K562 (cell line): ENCODE results near the gene GAK.

Experiments
- EGR1 ChIP-seq: fragments of 450-650 bp; conservative IDR thresholded peaks from 2 replicates; pipeline ENCODE4 v1.6.1; 2017; ENCODE audit warnings: mild to moderate bottlenecking
- ETV6 ChIP-seq, 3 experiments: fragments of 150-350 bp in 1 of 3; sonication (generic) in 1 of 3; formaldehyde crosslinking in 1 of 3; IDR thresholded peaks; 2 replicates each; pipeline versions ENCODE4 v1.6.1 to v1.8.0; 2014 to 2022; ENCODE audit warnings: borderline replicate concordance in 2 of 3, low read depth in 2 of 3, antibody characterized with exemption in 1 of 3, low read length in 1 of 3, mild to moderate bottlenecking in 1 of 3, missing genetic modification reagents in 1 of 3
- HBP1 ChIP-seq: fragments of 450-650 bp; formaldehyde crosslinking; IDR thresholded peaks from 2 replicates; pipeline ENCODE4 v1.4.0; 2022; ENCODE audit warnings: missing genetic modification characterization
- L3MBTL2 ChIP-seq: fragments of 450-650 bp; IDR thresholded peaks from 2 replicates; pipeline ENCODE4 v1.6.1; 2016; ENCODE audit warnings: mild to moderate bottlenecking, moderate library complexity
- NR2C2 ChIP-seq, 2 experiments: fragments of 200-800 bp in 1 of 2; sonication (Bioruptor generic) in 1 of 2; sonication (generic) in 1 of 2; formaldehyde crosslinking in 1 of 2; IDR thresholded peaks; 2 replicates each; pipeline versions ENCODE4 v1.6.1 to v1.8.0; 2016 to 2022; ENCODE audit warnings: mild to moderate bottlenecking in 1 of 2, missing compliant biosample characterization in 1 of 2, missing genetic modification characterization in 1 of 2, missing genetic modification reagents in 1 of 2
- POLR2AphosphoS5 ChIP-seq: IDR thresholded peaks from 2 replicates; pipeline ENCODE4 v1.6.1; 2011; ENCODE audit warnings: mild to moderate bottlenecking, low read depth, low read length, moderate library complexity; ENCODE audit not compliant: control insufficient read depth, insufficient read depth
- ZNF511 ChIP-seq: sonication (generic); formaldehyde crosslinking; IDR thresholded peaks from 2 replicates; pipeline ENCODE4 v1.8.0; 2022; ENCODE audit warnings: mild to moderate bottlenecking, missing genetic modification reagents
- TF ChIP-seq, protein P1 (sequence below), 3 experiments: IDR thresholded peaks in 2 of 3; conservative IDR thresholded peaks in 1 of 3; 2 replicates each; pipeline ENCODE4 v1.5.1; 2011 to 2012; ENCODE audit warnings: low read length in 3 of 3, mild to moderate bottlenecking in 3 of 3, control low read depth in 2 of 3, improper control_type of control experiment in 1 of 3, inconsistent platforms in 1 of 3, low read depth in 1 of 3, mixed read lengths in 1 of 3, moderate library complexity in 1 of 3; ENCODE audit not compliant: insufficient read depth in 2 of 3

GRCh38 chr4:953574-953915 lies 21.4 kb upstream of the GAK start:
- TF ChIP-seq NR2C2 (CRISPR knock-in tag; IDR thresholded peaks at IDR 0.05) (no peak), NR2C2 (tag; IDR thresholded peaks at IDR 0.05) (no peak), ZNF511 (CRISPR knock-in tag) (no peak), ETV6 (IDR thresholded peaks at IDR 0.05; ENCODE audit: borderline replicate concordance in 1 of 2, low read depth in 2 of 2, low read length in 1 of 2) (no peak), ETV6 (CRISPR knock-in tag; IDR thresholded peaks at IDR 0.05; ENCODE audit: borderline replicate concordance) (no peak), POLR2AphosphoS5 (no peak), L3MBTL2 (no peak), HBP1 (CRISPR knock-in tag) (no peak), EGR1 (no peak)
- TF ChIP-seq, protein P1, sequence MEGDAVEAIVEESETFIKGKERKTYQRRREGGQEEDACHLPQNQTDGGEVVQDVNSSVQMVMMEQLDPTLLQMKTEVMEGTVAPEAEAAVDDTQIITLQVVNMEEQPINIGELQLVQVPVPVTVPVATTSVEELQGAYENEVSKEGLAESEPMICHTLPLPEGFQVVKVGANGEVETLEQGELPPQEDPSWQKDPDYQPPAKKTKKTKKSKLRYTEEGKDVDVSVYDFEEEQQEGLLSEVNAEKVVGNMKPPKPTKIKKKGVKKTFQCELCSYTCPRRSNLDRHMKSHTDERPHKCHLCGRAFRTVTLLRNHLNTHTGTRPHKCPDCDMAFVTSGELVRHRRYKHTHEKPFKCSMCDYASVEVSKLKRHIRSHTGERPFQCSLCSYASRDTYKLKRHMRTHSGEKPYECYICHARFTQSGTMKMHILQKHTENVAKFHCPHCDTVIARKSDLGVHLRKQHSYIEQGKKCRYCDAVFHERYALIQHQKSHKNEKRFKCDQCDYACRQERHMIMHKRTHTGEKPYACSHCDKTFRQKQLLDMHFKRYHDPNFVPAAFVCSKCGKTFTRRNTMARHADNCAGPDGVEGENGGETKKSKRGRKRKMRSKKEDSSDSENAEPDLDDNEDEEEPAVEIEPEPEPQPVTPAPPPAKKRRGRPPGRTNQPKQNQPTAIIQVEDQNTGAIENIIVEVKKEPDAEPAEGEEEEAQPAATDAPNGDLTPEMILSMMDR (IDR thresholded peaks at IDR 0.05 in 2 of 3, conservative IDR thresholded peaks at IDR 0.05 in 1 of 3; ENCODE audit: insufficient read depth in 2 of 3, low read depth in 1 of 3, low read length in 3 of 3), result no peak
